Activated CD4-positive, alpha-beta T cell treated with anti-CD3 and anti-CD28 coated beads for 4 hours (primary cell): Measurements from ENCODE around the gene OSBPL1A.

Source experiments
- DNase-seq, 2 donors: peaks; one replicate each; pipeline ENCODE4 v3.0.0-alpha.2; 2020

The OSBPL1A gene

DNA sequence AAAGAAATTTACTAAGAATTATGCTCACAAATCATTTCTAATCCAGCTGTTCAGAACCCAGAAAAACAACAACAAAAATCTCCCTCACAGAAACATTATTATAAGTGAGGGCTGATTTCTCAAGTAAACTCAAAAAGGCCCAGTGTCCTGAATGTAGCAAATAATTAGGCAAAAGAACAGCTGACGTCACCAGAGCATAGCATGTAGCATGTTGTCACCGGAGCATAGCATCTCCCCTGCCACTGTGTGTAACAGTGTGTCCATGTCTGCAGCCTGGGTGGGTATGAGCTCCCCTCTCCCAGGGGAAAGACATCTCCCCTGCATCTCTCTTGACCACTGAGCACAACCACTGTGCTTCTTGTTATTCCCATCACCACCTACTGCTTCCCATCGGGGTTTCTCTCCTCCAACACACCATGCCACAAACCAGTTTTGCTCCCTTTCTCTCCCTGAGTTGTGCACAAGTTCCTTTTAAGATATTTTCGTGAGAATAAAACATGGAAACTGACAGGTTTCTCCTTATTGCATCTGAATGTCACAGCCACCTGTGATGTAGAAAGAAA, 132.0 kb downstream of the OSBPL1A start:
- DNase-seq = no peak

DNA sequence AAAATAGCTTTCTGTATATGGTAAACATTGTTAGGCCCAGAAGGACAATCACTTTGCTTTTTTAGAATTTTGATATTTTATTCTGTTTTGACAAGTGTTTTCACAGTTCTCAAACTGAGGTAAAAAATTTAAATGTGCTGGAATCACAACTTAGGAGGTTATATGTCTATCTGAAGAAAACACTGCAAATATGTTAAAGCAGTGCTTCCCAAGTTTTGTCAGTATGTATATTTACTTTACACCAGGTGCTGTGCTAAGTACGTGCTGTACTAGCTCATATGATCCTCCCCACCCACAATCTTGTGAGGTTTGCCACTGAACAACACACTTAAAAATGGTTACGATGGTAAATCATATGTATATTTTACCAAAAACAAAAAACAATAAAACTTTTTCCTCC, 134.6 kb downstream of the OSBPL1A start:
- DNase-seq = no peak

DNA sequence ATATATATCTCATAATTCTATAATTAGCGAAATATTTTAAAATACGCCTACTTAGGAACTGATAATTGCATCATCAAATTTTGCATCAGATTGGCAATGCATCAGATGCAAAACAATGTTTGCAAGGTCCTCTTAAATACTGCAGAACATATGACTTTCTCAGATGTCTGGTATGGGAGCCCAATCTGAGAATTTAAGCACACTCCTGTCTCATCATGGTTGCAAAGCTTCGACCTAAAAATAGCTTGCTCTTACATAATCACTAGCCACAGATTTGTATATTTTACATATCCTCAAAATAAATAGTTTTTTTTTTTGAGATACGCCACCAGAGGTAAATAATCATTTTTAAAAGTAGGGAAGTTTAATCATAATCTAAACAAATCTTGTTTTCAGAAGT, 135.5 kb downstream of the OSBPL1A start:
- no peak for DNase-seq

DNA sequence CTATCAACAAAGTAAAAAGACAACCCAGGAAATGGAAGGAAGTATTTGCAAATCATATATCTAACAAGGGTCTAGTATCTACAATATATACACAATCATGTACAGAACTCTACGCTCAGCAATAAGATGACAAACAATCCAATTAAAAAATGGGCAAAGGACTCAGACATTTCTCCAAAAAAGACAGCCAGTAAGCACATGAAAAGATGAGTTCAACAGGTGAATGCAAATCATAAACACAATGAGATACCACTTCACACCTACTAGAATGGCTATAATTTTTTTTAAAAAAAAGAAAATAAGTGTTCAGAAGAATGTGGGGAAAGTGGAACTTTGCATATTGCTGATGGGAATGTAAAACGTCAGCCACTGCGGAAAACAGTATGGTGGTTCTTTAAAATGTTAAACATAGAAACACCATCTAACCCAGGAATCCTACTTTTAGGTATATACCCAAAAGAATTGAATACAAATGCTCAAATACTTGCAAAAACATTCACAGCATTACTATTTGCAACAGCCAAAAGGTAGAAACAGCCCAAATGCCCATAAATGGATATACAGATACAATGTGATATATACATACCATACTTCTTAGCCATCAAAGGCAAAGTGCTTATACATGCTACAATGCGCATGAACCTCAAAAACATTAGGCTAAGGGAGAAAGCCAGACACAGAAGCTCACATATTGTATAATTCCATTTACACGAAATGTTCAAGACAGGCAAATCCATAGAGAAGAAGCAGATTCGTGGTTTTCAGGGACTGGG, 137.6 kb downstream of the OSBPL1A start:
- DNase-seq = no peak

DNA sequence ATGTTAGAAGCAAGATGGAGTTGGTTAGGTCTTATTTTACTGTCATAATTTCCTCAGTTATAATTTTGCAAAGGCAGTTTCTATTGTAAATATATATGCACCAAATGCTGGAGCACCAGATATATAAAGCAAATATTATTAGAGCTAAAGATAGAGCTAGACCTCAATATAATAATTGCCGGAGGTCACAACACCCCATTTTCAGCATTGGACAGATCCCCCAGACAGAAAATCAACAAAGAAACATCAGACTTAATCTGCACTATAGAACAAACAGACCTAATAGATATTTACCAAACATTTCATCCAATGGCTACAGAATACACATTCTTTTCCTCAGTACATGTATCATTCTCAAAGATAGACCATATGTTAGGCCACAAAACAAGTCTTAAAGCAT, 143.6 kb downstream of the OSBPL1A start:
- no peak for DNase-seq

DNA sequence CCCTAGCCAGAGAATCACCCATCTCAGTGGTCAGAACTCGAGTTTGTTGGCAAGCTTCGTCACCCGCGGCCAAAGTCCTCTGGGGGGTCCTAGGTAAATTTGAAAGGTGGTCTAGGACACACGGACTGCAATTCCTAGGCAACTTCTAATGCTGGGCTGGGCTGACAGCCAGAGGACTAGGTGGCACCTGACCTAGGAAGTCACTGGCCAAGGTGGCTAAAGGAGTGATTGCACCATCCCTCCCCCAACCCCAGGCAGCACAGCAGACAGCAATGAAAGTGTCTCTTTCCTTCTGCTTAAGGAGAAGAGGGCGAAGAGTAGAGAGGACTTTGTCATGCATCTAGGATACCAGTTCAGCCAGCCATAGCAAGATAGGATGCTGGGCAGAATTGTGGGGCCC, 147.9 kb downstream of the OSBPL1A start:
- DNase-seq = no peak

DNA sequence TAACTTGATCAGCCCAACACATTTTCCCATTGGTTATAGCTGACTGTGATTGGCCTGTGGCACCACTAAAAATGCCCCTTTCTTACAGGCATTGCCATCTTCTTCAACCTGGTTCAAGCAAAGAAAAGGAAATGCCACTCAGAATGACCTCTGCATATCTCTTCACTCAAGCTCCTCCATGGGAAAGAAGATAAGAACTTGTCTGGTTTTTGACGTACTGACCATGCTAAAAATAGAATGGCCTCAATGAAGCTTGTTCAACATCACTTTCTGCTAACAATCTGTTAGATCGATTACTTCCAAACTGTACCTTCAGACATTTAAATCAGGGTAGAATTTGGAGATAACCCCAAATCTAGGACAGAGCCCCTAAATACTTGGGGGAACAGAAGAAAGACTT, 149.3 kb downstream of the OSBPL1A start:
- DNase-seq = no peak

DNA sequence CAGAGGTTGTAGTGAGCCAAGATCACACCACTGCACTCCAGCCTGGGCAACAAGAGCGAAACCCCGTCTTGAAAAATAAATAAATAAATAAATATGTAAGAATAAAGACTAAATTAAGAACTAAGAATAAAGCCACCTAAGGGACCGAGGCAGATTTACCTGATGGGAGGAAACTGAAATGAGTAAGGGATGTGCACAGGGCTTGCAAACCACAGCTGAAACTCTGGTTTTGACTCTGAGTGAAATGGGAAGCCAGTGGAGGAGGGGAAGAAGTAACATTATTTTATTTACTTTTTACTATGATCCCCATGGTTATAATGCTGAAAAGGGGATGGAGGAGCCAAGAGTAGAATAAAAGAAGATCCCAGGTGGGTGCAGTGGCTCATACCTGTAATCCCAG, 151.5 kb downstream of the OSBPL1A start:
- DNase-seq = no peak

DNA sequence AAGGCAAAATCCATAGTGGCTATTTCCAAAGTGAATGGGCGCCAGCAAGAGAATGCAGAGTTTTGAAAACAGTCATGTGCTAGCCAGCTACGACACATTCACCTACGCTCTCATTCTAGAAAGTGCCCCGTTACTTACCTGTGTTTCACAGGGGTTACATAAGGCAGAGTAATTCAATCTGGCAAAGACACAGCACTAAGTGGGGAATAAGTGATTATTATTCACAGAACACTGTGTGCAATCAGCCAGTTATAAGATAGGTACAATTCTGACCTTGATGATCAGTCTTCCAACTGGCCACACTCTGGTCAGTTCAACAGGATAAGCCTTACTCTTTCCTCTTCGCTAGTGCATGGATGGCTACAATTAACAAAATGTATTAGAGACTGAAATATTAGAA, 152.9 kb downstream of the OSBPL1A start:
- no peak for DNase-seq

DNA sequence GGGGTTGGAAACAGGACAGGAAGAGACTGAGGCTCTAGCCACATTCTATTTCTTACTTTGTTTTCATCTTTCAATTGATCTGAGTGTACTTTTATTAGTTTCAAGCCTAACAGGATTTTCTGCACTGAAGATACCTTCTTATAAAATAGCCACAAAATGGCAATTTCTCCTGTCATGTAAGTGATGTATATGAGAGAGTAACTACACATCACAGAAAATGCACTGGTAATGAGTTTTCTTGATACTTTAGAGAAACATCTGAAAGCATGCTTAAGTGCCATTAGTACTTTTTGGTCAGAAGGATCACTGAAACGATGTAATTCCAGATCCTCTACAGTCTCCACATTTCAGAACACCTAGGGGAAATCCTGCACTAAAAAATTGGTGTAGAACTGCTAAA, 153.9 kb downstream of the OSBPL1A start:
- DNase-seq = no peak

DNA sequence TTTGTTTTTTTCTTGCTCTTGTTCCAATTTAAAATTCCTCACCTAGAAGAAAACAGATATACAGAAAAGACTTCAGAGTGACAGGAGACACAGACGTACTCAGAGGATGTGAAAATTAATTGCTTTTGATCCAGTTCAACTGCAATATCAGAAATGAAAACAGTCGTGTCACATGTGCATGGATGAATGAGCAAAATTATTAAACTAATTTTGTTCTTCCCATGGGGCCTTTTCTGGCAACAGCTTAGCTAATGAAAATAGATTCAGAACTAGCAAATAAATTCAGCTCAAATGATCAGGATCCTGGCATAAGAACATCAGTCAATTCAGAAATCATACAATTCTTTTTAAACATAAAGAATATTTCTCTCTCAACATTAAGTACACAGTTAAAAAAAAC, 158.3 kb downstream of the OSBPL1A start:
- no peak for DNase-seq

DNA sequence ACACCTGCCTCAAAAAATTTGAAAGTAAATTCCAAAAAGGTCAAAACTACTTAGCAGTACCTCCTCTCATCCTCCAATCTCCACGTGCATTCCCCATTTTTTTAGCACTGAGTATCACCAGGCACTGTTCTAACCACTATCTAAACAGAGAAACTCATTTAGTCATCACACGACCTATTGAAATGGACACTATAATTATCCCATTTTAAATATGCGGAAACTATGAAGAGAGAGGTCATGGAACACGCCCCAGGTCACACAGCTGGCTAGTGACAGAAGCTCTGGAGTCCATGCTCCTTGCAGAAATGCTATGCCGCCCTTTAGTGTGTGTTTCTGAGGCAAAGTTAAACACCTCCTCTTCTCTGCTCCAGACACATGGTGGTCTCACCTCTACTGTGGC, 159.2 kb downstream of the OSBPL1A start:
- no peak for DNase-seq

DNA sequence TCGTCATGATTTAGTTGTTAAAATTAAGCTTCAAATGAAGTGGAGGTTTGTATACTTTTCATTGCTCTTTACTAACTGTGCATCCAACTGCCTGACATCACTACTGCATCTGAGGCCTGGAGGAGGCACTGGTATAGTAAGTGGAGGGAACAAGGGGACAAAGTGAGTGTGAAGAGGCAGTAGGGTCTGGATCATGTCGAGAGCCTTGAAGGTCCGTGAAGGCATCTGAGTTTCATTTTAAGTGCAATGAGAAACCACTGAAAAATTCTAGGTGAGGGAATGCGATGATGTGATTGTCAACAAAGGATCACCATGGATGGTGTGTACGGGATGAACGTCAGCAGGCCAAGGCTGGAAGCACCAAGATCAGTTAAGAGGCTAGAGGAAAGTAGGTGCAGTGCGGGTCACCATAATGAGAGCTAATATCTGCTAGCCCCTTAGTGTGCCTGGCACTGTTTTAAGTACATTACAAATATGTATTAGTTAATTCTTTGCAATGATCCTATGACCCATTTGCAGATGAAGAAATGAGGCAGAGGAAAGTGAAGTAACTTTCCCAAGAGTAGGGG, 162.7 kb downstream of the OSBPL1A start:
- DNase-seq = no peak

DNA sequence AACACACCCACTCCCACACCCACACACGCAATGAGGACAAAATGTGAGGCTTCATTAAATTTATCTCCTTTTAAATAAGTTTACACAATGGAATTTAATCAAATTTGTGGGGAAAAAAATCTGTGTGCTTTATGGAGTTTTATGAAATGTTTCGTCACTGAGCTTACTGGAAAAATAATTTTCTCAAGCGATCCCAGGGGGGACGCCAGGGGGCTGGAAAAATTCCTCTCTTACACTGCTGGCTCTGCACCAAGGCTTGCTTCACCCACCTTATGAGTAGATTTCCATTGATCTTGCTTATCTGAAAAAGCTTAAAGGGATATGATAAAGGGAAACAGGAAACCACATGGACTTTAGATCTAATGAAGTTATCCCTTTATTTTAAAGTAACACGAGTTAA, 163.3 kb downstream of the OSBPL1A start:
- DNase-seq = no peak

DNA sequence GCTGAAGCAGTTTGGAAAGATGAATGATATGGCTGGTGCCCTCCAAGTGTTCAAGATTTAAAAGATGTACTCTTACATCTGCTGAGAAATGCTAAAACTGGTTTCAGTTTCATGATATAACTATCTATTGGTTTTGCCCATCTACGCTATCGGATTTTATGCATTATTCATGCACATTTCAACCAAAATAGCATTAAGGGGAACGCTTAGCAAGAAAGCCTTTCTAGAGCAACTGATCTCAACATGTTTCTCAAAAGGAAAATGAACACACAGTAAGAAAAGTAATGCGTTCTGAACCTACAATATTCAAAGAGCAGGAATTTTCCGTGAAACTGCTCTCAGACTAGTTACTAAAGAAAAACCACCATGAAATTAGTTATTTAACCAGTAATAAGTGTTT, 164.8 kb downstream of the OSBPL1A start:
- DNase-seq = no peak

DNA sequence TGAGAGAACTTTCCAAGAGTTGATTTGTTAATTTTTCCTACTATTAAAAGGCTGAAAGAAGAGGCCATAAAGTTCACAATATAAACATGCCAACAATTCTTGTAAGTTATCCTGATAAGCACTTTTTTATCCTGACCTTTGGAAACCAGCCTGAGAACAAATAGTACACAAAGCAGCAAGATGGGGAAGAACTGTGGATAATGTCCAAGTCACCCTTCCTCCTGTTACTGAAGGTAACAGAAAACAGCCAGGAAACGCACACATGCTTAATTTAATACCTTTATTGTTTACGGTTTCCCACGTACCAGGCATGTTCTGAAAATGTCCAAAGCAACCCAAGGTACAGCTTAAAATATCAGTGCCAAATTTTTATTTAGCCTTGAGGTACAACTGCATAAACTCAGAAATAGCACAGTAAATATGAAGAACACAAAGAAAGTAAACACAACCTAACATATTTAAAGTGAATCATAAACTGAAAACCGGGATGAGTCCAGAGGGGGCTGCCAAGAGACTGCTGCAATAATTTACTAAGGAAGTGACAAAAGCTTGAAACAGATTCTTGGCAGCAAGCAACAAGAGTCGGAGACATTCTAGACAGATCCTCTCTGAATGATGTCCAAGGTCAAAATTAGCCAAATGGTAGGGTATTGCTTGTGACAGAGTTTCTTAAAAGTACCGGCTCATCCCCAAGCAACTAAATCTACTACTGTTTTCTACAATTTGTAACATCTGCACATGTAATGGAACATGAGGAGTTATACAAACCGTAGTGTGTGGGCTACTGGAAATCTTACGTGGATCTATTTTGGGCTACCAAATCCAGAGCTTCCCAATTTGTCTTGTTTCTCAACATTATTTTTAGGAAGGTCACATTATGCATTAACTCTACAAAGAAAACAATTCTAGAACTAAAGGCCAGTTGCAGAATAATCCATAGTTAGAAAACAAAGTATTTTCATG, 165.6 kb downstream of the OSBPL1A start:
- DNase-seq = no peak

DNA sequence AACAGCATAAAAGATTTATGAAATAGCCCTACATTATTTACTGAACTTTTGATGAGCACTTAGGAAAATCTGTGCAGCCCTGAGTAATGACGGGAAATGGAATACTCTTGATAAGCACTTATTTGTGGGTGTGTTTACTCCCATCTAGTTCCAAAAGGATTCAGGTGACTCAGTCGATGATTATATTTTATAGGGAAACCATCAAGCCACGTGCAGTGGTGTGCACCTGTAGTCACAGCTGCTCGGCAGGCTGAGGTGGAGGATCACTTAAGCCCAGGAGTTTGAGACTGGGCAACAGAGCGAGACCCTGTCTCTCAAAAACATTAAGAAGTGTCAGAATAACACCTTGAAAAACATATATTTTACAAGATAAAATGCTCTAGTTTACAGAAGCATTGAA, 166.9 kb downstream of the OSBPL1A start:
- no peak for DNase-seq

DNA sequence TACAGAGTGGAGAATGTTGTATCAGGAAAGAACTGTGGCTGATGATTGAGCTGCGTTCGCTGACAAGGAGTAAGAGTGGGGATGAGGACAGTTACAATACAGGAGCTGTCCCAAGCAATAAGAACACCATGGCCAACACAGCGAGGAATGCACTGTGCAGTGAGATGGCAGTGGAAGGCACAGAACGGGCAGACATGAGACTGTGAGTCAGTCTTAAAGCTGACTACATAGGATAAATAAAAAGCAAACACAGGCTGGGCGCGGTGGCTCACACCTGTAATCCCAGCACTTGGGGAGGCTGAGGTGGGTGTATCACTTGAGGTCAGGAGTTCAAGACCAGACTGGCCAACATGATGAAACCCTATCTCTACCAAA, 169.0 kb downstream of the OSBPL1A start:
- no peak for DNase-seq

DNA sequence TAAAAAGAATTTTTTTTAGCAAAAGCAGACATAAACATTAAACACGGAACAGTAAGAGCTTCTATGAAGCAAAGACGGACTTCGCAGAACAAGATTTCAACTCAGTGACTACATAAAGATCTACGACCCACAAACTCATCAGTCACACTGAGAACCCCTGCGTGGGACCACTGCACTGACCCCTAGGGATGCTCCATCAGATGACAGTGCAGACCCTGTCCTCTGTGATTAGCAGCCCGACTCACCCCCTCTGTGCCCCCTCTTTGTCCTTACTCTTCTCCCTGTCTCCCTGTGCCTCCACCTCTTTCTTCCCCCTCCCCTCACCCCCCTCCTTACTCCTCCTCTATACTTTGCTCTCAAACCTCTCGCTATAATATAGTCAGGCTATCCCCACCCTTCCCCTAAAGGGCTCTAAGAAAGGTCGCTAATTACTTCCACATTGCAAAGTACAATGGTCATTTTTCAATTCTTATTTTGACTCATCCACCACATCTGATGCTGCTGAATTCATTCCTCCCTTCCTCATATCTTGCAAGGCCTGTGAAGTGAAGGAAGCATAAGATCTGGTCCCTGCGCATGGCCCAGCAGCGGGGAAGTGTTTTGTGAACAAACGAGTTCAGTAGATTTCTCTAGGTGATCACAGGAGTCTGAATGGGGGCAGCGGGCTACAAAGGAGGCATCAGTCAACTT, 169.5 kb downstream of the OSBPL1A start:
- DNase-seq = no peak

DNA sequence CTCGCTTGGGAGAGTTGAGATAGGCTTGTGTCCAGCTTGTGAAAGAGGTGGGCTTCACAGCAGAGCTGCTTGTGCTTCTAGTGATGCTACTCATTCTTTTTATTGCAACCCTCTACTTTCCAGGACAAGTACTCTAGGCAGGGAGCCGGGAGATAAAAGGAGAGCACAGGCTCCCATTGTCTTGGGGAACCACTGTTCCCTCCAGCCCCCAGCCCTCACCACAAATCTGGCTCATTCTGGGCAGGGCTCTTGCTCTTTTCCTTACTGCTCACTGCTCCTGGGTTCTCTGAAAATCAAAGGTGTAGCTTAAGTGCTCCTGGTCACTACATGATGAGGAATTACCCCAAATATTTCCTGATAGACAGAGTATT, 177.3 kb downstream of the OSBPL1A start:
- no peak for DNase-seq

DNA sequence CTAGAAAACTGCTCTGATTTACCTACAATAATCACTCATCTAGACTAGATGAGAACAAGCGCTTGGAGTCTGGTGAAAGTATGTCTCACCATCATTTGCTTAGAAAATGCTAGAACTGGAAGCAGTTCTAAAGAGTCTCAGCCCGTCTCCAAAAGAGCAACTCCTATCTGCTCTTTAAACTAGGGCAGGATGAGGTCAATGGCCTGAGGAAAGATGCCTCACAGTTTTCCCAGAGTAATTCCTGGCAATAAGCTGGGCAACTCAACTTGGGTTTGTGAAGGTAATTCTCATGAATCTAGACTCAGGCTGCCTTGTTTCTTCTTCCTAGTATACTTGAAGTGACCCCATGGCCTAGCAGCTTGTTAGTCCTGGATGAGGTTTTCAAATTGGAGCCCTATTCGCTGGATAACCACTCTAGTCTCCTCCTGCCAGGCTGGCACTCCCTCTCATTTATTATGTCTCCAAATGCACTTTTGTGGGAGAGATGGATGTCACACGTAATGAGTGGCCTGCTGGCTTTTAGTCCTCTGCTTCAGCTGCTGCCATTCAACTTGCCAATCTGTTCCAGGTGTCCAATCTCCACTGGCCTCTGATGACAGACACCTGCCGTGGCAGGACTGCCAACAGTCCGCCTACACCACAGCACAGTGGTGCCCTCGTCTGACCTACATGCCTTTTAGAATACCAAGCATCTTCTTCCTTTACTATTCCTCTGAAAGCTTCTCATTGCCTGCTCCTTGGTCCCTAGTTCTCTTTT, 177.9 kb downstream of the OSBPL1A start:
- DNase-seq = no peak

DNA sequence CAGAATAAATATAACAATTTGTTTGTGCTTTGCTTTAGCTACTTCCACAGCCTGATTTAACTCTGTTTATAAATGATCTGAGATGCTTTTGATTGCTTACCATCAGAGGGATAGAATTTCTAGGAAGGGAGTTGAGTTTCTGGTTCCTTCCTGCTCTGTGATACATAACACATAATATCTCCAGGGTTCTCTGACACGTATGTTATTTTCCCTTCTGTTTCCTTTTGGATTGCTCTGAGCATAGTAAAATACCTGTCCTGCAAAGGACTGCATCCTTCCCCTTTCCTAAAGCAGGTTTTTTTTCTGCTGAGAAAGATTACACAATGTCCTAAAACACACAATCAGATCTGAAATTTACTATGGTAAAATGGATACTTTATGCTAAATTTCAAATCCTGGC, 182.7 kb downstream of the OSBPL1A start:
- no peak for DNase-seq
